HG03139 (cell line): ENCODE measurements around the gene SLC6A15.

Experiments used
- ATAC-seq: cut with Tn5 transposase; IDR thresholded peaks from one replicate; pipeline ENCODE4 v1.9.1; 2021; ENCODE audit not compliant: unreplicated experiment

SLC6A15 gene

GRCh38 chr12:84810611-84811010, 102.0 kb downstream of the SLC6A15 start:
- no peak for ATAC-seq
